ENCODE data around the gene RNF111.

RNF111 gene

GRCh38 chr15:59018833-59019232 is 31.4 kb downstream of the RNF111 start:
- DNase-seq (ENCODE audit: low spot score), result no peak
- TF ChIP-seq CTCF (IDR thresholded peaks at IDR 0.05; ENCODE audit: extremely low read depth, missing control alignments), result no peak

GRCh38 chr15:59020322-59020721 is 32.9 kb downstream of the RNF111 start:
- TF ChIP-seq CTCF (IDR thresholded peaks at IDR 0.05; ENCODE audit: extremely low read depth, missing control alignments), result no peak
- DNase-seq (ENCODE audit: low spot score), result no peak

GRCh38 chr15:59022188-59022587 is 34.7 kb downstream of the RNF111 start:
- TF ChIP-seq CTCF (IDR thresholded peaks at IDR 0.05; ENCODE audit: extremely low read depth, missing control alignments), result no peak
- peak; percentile 8 for DNase-seq (ENCODE audit: low spot score)

GRCh38 chr15:59026207-59026606 is 38.7 kb downstream of the RNF111 start:
- TF ChIP-seq CTCF (IDR thresholded peaks at IDR 0.05; ENCODE audit: extremely low read depth, missing control alignments), result no peak
- DNase-seq (ENCODE audit: low spot score), result no peak

GRCh38 chr15:59028387-59028955 is 41.0 kb downstream of the RNF111 start:
- no peak for TF ChIP-seq CTCF (IDR thresholded peaks at IDR 0.05; ENCODE audit: extremely low read depth, missing control alignments)
- no peak for DNase-seq (ENCODE audit: low spot score)

DNA sequence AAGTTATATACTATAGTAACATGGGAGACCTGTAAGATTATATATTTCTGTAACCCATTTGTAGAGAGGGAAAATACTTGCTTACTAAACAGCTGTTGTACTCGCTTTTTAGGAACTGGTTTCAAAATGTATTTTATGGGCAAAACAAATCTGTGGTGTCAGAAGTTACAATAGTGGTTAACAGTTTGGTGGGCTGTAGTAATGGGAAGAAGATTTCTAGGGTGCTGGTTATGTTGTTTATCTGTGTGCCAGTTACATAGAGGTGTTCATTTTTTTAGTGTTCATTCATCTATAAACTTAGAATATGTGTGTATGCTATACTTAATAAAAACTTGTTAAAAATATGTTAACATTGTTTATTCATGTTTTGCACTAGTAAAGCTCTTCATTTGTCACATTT is 42.1 kb downstream of the RNF111 start:
- no peak for DNase-seq (ENCODE audit: low spot score)
- no peak for TF ChIP-seq CTCF (IDR thresholded peaks at IDR 0.05; ENCODE audit: extremely low read depth, missing control alignments)

DNA sequence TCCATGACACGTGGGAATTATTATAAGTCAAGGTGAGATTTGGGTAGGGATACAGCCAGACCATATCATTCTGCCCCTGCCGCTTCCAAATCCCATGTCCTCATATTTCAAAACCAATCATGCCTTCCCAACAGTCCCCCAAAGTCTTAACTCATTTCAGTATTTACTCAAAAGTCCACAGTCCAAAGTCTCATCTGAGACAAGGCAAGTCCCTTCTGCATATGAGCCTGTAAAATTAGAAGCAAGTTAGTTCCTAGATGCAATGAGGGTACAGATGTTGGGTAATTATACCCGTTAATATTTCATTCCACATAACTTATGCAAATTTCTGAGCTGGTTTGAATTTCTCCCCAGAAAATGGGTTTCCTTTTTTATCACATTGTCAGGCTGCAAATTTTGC is 47.7 kb downstream of the RNF111 start:
- DNase-seq (ENCODE audit: low spot score), result no peak
- no peak for TF ChIP-seq CTCF (IDR thresholded peaks at IDR 0.05; ENCODE audit: extremely low read depth, missing control alignments)

All from GM20000 (cell line).